WTC11 (cell line): Measurements from ENCODE around the gene KIAA0930. TPM values are rescaled to one million over a fixed set of nuclear protein-coding genes. Genes with fewer than 3 reads are reported as not detected.

Source experiments
- ATAC-seq: fragments of 200-7000 bp; cut with Tn5 transposase; 2 replicates; pipeline ENCODE4 v1.10.0; 2021; ENCODE audit warnings: mild to moderate bottlenecking, moderate library complexity
- CTCF ChIA-PET: fragments of 300-600 bp; sonication (Branson Sonifier 250); formaldehyde crosslinking; loops from one replicate; lab custom pipeline; 2021; ENCODE audit warnings: antibody characterized with exemption; lab: Charles Lee
- POLR2A ChIA-PET: fragments of 350-600 bp; sonication (Branson Sonifier 250); formaldehyde crosslinking; loops from one replicate; lab custom pipeline; 2021; ENCODE audit warnings: antibody characterized with exemption; lab: Charles Lee
- DNase-seq: peaks from one replicate; pipeline ENCODE4 v3.0.0; 2021; ENCODE audit warnings: low spot score
- H3K27ac Mint-ChIP-seq: 2 replicates; pipeline ENCODE4 v1.8.0; 2021; ENCODE audit warnings: mixed read lengths
- H3K27me3 Mint-ChIP-seq: 2 replicates; pipeline ENCODE4 v1.8.0; 2021; ENCODE audit warnings: low read depth, mild to moderate bottlenecking, moderate library complexity, mixed read lengths
- H3K36me3 Mint-ChIP-seq: 2 replicates; pipeline ENCODE4 v1.8.0; 2021; ENCODE audit warnings: mixed read lengths
- H3K4me1 Mint-ChIP-seq: 2 replicates; pipeline ENCODE4 v1.8.0; 2022; ENCODE audit warnings: mixed read lengths
- H3K4me3 Mint-ChIP-seq: 2 replicates; pipeline ENCODE4 v1.8.0; 2021; ENCODE audit warnings: mild to moderate bottlenecking, moderate library complexity, mixed read lengths
- H3K9me3 Mint-ChIP-seq: 2 replicates; pipeline ENCODE4 v1.8.0; 2021; ENCODE audit warnings: mixed read lengths
- CREB1 ChIP-seq: sonication (generic); formaldehyde crosslinking; IDR thresholded peaks from 2 replicates; pipeline ENCODE4 v1.8.0; 2023; ENCODE audit warnings: mild to moderate bottlenecking, missing genetic modification reagents
- FOXJ3 ChIP-seq: sonication (generic); formaldehyde crosslinking; IDR thresholded peaks from 2 replicates; pipeline ENCODE4 v1.9.0; 2021; ENCODE audit warnings: missing genetic modification reagents, mild to moderate bottlenecking, borderline replicate concordance
- GTF2I ChIP-seq: fragments of 250-450 bp; sonication (Bioruptor Pico); conservative IDR thresholded peaks from 2 replicates; pipeline ENCODE4 v1.4.0; 2021; ENCODE audit warnings: mild to moderate bottlenecking
- NFYB ChIP-seq: sonication (generic); formaldehyde crosslinking; conservative IDR thresholded peaks from 2 replicates; pipeline ENCODE4 v1.8.0; 2022; ENCODE audit warnings: low read depth, missing genetic modification reagents
- NR3C1 ChIP-seq: sonication (generic); formaldehyde crosslinking; conservative IDR thresholded peaks from 2 replicates; pipeline ENCODE4 v1.8.1; 2023; ENCODE audit warnings: low read depth, mild to moderate bottlenecking, missing genetic modification reagents
- SMAD3 ChIP-seq: sonication (generic); formaldehyde crosslinking; IDR thresholded peaks from 2 replicates; pipeline ENCODE4 v1.8.0; 2022; ENCODE audit warnings: missing genetic modification reagents, mild to moderate bottlenecking, borderline replicate concordance
- SMAD4 ChIP-seq: sonication (generic); formaldehyde crosslinking; IDR thresholded peaks from 2 replicates; pipeline ENCODE4 v1.8.0; 2022; ENCODE audit warnings: mild to moderate bottlenecking, missing genetic modification reagents
- TP53 ChIP-seq: sonication (generic); formaldehyde crosslinking; IDR thresholded peaks from 2 replicates; pipeline ENCODE4 v1.8.1; 2023; ENCODE audit warnings: mild to moderate bottlenecking, missing genetic modification reagents
- ZNF263 ChIP-seq: sonication (generic); formaldehyde crosslinking; IDR thresholded peaks from 2 replicates; pipeline ENCODE4 v1.8.1; 2022; ENCODE audit warnings: low read depth, mild to moderate bottlenecking, moderate library complexity, missing genetic modification reagents
- total RNA-seq: library from RNA; stranded (reverse); gene quantifications from 3 replicates; pipeline ENCODE4 v1.2.3, GENCODE V29; 2021
- TF ChIP-seq, protein P1 (sequence below): fragments of 250-450 bp; sonication (Bioruptor Pico); IDR thresholded peaks from 2 replicates; pipeline ENCODE4 v1.9.0; 2021; ENCODE audit warnings: mild to moderate bottlenecking, borderline replicate concordance
- TF ChIP-seq, protein P2 (sequence below): sonication (generic); formaldehyde crosslinking; IDR thresholded peaks from 2 replicates; pipeline ENCODE4 v1.8.0; 2022; ENCODE audit warnings: mild to moderate bottlenecking, missing genetic modification reagents
- TF ChIP-seq, protein P3 (sequence below): sonication (generic); formaldehyde crosslinking; IDR thresholded peaks from 2 replicates; pipeline ENCODE4 v1.8.1; 2023; ENCODE audit warnings: mild to moderate bottlenecking, missing genetic modification reagents, moderate library complexity
- TF ChIP-seq, protein P4 (sequence below): fragments of 250-450 bp; sonication (Bioruptor Pico); IDR thresholded peaks from 2 replicates; pipeline ENCODE4 v2.1.2; 2022; ENCODE audit warnings: mild to moderate bottlenecking, moderate library complexity
- TF ChIP-seq, protein P5 (sequence below): sonication (generic); formaldehyde crosslinking; IDR thresholded peaks from 2 replicates; pipeline ENCODE4 v1.8.1; 2022; ENCODE audit warnings: missing genetic modification reagents, borderline replicate concordance
- TF ChIP-seq, protein P6 (sequence below): fragments of 250-450 bp; sonication (Bioruptor Pico); IDR thresholded peaks from 2 replicates; pipeline ENCODE4 v1.8.0; 2021; ENCODE audit warnings: mild to moderate bottlenecking
- TF ChIP-seq, protein P7 (sequence below): sonication (generic); formaldehyde crosslinking; IDR thresholded peaks from 2 replicates; pipeline ENCODE4 v1.8.0; 2023; ENCODE audit warnings: missing genetic modification reagents
- TF ChIP-seq, protein P8 (sequence below): sonication (generic); formaldehyde crosslinking; IDR thresholded peaks from 2 replicates; pipeline ENCODE4 v1.8.1; 2023; ENCODE audit warnings: mild to moderate bottlenecking, missing genetic modification reagents
- TF ChIP-seq, protein P9 (sequence below): sonication (generic); formaldehyde crosslinking; IDR thresholded peaks from 2 replicates; pipeline ENCODE4 v1.8.1; 2023; ENCODE audit warnings: mild to moderate bottlenecking, missing genetic modification reagents, borderline replicate concordance

The KIAA0930 gene
- total RNA-seq, 1 experiment from 2014 or later = 62.1 TPM

DNA sequence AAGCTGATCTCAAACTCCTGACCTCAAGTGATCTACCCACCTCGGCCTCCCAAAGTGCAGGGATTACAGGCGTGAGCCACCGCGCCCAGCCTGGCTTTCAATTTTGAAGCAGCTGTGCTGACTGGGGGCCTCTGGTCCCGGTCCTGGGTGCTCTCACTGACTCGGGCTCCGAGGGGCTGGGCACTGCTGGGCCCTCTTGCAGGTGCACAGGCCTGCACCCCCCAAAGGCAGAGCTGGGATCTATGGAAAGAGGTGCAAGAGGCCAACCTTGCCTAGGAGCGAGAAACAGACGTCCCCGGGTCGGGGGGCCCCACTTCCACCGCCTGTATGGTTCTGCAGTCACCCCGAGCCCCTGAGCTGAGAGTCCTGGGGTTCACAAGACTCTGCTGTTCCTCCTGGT lies 33.2 kb downstream of the KIAA0930 start (continued):
- TF ChIP-seq, protein P1, sequence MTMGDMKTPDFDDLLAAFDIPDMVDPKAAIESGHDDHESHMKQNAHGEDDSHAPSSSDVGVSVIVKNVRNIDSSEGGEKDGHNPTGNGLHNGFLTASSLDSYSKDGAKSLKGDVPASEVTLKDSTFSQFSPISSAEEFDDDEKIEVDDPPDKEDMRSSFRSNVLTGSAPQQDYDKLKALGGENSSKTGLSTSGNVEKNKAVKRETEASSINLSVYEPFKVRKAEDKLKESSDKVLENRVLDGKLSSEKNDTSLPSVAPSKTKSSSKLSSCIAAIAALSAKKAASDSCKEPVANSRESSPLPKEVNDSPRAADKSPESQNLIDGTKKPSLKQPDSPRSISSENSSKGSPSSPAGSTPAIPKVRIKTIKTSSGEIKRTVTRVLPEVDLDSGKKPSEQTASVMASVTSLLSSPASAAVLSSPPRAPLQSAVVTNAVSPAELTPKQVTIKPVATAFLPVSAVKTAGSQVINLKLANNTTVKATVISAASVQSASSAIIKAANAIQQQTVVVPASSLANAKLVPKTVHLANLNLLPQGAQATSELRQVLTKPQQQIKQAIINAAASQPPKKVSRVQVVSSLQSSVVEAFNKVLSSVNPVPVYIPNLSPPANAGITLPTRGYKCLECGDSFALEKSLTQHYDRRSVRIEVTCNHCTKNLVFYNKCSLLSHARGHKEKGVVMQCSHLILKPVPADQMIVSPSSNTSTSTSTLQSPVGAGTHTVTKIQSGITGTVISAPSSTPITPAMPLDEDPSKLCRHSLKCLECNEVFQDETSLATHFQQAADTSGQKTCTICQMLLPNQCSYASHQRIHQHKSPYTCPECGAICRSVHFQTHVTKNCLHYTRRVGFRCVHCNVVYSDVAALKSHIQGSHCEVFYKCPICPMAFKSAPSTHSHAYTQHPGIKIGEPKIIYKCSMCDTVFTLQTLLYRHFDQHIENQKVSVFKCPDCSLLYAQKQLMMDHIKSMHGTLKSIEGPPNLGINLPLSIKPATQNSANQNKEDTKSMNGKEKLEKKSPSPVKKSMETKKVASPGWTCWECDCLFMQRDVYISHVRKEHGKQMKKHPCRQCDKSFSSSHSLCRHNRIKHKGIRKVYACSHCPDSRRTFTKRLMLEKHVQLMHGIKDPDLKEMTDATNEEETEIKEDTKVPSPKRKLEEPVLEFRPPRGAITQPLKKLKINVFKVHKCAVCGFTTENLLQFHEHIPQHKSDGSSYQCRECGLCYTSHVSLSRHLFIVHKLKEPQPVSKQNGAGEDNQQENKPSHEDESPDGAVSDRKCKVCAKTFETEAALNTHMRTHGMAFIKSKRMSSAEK (CRISPR knock-in tag) = no peak
- no peak for TF ChIP-seq FOXJ3 (CRISPR knock-in tag)
- TF ChIP-seq, protein P2, sequence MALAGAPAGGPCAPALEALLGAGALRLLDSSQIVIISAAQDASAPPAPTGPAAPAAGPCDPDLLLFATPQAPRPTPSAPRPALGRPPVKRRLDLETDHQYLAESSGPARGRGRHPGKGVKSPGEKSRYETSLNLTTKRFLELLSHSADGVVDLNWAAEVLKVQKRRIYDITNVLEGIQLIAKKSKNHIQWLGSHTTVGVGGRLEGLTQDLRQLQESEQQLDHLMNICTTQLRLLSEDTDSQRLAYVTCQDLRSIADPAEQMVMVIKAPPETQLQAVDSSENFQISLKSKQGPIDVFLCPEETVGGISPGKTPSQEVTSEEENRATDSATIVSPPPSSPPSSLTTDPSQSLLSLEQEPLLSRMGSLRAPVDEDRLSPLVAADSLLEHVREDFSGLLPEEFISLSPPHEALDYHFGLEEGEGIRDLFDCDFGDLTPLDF (CRISPR knock-in tag) = no peak
- no peak for TF ChIP-seq SMAD4 (CRISPR knock-in tag)
- TF ChIP-seq, protein P3, sequence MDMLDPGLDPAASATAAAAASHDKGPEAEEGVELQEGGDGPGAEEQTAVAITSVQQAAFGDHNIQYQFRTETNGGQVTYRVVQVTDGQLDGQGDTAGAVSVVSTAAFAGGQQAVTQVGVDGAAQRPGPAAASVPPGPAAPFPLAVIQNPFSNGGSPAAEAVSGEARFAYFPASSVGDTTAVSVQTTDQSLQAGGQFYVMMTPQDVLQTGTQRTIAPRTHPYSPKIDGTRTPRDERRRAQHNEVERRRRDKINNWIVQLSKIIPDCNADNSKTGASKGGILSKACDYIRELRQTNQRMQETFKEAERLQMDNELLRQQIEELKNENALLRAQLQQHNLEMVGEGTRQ (CRISPR knock-in tag) = no peak
- TF ChIP-seq NFYB (CRISPR knock-in tag) = no peak
- no peak for TF ChIP-seq TP53 (CRISPR knock-in tag)
- TF ChIP-seq GTF2I (CRISPR knock-in tag) = no peak
- TF ChIP-seq, protein P4, sequence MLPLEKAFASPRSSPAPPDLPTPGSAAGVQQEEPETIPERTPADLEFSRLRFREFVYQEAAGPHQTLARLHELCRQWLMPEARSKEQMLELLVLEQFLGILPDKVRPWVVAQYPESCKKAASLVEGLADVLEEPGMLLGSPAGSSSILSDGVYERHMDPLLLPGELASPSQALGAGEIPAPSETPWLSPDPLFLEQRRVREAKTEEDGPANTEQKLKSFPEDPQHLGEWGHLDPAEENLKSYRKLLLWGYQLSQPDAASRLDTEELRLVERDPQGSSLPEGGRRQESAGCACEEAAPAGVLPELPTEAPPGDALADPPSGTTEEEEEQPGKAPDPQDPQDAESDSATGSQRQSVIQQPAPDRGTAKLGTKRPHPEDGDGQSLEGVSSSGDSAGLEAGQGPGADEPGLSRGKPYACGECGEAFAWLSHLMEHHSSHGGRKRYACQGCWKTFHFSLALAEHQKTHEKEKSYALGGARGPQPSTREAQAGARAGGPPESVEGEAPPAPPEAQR (CRISPR knock-in tag) = no peak
- TF ChIP-seq, protein P5, sequence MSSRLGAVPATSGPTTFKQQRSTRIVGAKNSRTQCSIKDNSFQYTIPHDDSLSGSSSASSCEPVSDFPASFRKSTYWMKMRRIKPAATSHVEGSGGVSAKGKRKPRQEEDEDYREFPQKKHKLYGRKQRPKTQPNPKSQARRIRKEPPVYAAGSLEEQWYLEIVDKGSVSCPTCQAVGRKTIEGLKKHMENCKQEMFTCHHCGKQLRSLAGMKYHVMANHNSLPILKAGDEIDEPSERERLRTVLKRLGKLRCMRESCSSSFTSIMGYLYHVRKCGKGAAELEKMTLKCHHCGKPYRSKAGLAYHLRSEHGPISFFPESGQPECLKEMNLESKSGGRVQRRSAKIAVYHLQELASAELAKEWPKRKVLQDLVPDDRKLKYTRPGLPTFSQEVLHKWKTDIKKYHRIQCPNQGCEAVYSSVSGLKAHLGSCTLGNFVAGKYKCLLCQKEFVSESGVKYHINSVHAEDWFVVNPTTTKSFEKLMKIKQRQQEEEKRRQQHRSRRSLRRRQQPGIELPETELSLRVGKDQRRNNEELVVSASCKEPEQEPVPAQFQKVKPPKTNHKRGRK = no peak
- TF ChIP-seq ZNF263 = no peak
- no peak for TF ChIP-seq CREB1 (CRISPR knock-in tag)

DNA sequence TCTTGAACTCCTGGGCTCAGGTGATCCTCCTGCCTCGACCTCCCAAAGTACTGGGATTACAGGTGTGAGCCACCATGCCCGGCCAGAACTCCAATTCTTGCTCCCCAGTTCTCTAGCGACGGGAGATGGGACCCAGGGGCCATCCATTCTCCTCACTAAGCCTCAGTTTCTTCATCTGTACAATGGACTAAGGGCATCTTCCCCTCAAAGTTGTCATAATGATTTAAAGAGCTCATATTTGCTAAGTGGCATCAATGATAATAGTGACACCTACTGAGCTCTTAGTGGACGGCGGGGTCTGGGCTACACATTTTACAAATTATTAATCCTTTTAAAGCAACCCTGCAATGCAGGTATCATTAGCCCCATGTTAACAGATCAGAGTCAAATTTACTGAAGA lies 34.5 kb downstream of the KIAA0930 start:
- Mint-ChIP-seq H3K4me3 (no peak overlapping the region), H3K9me3 (no peaks in the 10 kb centered on the region), H3K4me1 (peaks cover 9% of the 10 kb centered on the region; the same call in 1 of the 2 replicates), H3K27me3 (no peaks in the 10 kb centered on the region), H3K36me3 (no peaks in the 10 kb centered on the region; the same call in 1 of the 2 replicates), H3K27ac (no peak overlapping the region)
- DNase-seq = no peak
- CTCF ChIA-PET = interaction anchor here (0.7 to 1.6 kb wide), 3 partner anchors 61 to 657 kb away, joined by 3 to 6 read pairs (median 3); no protein-coding TSS in a partner anchor
- POLR2A ChIA-PET = no interaction called here
- ATAC-seq = no peak
- TF ChIP-seq, protein P6, sequence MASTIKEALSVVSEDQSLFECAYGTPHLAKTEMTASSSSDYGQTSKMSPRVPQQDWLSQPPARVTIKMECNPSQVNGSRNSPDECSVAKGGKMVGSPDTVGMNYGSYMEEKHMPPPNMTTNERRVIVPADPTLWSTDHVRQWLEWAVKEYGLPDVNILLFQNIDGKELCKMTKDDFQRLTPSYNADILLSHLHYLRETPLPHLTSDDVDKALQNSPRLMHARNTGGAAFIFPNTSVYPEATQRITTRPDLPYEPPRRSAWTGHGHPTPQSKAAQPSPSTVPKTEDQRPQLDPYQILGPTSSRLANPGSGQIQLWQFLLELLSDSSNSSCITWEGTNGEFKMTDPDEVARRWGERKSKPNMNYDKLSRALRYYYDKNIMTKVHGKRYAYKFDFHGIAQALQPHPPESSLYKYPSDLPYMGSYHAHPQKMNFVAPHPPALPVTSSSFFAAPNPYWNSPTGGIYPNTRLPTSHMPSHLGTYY (CRISPR knock-in tag) = no peak
- TF ChIP-seq, protein P7, sequence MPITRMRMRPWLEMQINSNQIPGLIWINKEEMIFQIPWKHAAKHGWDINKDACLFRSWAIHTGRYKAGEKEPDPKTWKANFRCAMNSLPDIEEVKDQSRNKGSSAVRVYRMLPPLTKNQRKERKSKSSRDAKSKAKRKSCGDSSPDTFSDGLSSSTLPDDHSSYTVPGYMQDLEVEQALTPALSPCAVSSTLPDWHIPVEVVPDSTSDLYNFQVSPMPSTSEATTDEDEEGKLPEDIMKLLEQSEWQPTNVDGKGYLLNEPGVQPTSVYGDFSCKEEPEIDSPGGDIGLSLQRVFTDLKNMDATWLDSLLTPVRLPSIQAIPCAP = no peak
- TF ChIP-seq, protein P3 (CRISPR knock-in tag) = no peak
- no peak for TF ChIP-seq NR3C1 (CRISPR knock-in tag)
- TF ChIP-seq, protein P8, sequence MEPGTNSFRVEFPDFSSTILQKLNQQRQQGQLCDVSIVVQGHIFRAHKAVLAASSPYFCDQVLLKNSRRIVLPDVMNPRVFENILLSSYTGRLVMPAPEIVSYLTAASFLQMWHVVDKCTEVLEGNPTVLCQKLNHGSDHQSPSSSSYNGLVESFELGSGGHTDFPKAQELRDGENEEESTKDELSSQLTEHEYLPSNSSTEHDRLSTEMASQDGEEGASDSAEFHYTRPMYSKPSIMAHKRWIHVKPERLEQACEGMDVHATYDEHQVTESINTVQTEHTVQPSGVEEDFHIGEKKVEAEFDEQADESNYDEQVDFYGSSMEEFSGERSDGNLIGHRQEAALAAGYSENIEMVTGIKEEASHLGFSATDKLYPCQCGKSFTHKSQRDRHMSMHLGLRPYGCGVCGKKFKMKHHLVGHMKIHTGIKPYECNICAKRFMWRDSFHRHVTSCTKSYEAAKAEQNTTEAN = no peak
- TF ChIP-seq, protein P9, sequence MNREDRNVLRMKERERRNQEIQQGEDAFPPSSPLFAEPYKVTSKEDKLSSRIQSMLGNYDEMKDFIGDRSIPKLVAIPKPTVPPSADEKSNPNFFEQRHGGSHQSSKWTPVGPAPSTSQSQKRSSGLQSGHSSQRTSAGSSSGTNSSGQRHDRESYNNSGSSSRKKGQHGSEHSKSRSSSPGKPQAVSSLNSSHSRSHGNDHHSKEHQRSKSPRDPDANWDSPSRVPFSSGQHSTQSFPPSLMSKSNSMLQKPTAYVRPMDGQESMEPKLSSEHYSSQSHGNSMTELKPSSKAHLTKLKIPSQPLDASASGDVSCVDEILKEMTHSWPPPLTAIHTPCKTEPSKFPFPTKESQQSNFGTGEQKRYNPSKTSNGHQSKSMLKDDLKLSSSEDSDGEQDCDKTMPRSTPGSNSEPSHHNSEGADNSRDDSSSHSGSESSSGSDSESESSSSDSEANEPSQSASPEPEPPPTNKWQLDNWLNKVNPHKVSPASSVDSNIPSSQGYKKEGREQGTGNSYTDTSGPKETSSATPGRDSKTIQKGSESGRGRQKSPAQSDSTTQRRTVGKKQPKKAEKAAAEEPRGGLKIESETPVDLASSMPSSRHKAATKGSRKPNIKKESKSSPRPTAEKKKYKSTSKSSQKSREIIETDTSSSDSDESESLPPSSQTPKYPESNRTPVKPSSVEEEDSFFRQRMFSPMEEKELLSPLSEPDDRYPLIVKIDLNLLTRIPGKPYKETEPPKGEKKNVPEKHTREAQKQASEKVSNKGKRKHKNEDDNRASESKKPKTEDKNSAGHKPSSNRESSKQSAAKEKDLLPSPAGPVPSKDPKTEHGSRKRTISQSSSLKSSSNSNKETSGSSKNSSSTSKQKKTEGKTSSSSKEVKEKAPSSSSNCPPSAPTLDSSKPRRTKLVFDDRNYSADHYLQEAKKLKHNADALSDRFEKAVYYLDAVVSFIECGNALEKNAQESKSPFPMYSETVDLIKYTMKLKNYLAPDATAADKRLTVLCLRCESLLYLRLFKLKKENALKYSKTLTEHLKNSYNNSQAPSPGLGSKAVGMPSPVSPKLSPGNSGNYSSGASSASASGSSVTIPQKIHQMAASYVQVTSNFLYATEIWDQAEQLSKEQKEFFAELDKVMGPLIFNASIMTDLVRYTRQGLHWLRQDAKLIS (CRISPR knock-in tag) = no peak
- no peak for TF ChIP-seq SMAD3 (CRISPR knock-in tag)
